ENCODE results near the gene TAS2R31.

DNA sequence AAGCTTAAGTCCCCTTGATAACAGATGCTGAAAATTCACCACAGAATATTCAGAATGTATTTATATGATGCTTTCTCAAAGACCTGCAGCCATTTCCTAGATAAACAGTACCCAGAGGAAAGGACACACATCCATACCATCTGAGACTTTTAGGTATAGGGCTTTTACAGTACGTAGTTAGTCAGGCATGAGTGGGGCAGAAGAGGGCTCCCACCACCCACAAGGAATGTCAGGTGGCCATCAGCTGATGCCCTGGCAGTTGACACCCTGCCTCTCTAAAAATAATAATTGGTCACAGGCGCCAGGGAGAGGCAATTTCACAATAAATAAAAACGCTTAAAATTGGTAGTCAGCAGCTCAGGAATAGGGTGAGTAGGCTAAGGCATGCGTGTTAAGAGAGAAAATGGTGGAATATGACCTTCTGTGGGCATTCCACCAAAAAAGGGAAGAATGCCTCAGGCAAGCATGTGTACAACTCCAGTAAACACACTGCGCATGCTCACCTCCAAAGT, 38.7 kb upstream of the TAS2R31 start:
- TF ChIP-seq, protein P1, sequence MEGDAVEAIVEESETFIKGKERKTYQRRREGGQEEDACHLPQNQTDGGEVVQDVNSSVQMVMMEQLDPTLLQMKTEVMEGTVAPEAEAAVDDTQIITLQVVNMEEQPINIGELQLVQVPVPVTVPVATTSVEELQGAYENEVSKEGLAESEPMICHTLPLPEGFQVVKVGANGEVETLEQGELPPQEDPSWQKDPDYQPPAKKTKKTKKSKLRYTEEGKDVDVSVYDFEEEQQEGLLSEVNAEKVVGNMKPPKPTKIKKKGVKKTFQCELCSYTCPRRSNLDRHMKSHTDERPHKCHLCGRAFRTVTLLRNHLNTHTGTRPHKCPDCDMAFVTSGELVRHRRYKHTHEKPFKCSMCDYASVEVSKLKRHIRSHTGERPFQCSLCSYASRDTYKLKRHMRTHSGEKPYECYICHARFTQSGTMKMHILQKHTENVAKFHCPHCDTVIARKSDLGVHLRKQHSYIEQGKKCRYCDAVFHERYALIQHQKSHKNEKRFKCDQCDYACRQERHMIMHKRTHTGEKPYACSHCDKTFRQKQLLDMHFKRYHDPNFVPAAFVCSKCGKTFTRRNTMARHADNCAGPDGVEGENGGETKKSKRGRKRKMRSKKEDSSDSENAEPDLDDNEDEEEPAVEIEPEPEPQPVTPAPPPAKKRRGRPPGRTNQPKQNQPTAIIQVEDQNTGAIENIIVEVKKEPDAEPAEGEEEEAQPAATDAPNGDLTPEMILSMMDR (IDR thresholded peaks at IDR 0.05), result no peak
- TF ChIP-seq EZH2 (IDR thresholded peaks at IDR 0.05), result no peak

Data from neural progenitor cell (in vitro differentiated cells).